ENCODE data around the gene TXNDC11.

- peak in 1 of 3 donors; percentile 81 for TF ChIP-seq CTCF (IDR thresholded peaks at IDR 0.05)
- no peak for TF ChIP-seq POLR2A (IDR thresholded peaks at IDR 0.05)
Measured at GRCh38 chr16:11743308-11744074, 834 bp upstream of the TXNDC11 start.

All from lower leg skin (tissue), 3 donors.